NCI-H82 treated with DMSO at 0.1 percent for 48 hours (cell line): ENCODE results near the gene DGKI.

Experiments
- DNase-seq: peaks from one replicate; lab custom pipeline; 2025; ENCODE audit not compliant: unreplicated experiment; lab: John Stamatoyannopoulos, UW

DGKI gene

DNA sequence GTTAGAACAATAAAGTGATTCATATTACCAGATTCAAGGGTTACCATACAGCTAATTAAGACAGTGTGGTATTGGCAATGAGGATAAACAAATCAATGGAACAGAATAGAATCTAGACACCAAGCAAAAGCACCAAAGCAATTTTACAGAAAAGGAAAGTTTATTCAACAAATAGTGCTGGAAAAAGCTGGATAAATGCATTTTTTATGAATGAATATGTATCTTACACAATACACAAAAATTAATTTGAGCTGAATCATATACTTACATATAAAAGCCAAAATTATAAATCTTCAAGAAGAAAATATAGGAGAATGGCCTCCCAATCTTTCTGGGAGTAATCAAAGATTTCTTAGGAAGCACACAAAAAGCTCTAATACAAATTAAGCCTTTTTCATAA is 282.8 kb downstream of the DGKI start:
- DNase-seq: no peak

- DNase-seq: no peak
Measured at GRCh38 chr7:137547485-137547884, 299.3 kb downstream of the DGKI start.

DNA sequence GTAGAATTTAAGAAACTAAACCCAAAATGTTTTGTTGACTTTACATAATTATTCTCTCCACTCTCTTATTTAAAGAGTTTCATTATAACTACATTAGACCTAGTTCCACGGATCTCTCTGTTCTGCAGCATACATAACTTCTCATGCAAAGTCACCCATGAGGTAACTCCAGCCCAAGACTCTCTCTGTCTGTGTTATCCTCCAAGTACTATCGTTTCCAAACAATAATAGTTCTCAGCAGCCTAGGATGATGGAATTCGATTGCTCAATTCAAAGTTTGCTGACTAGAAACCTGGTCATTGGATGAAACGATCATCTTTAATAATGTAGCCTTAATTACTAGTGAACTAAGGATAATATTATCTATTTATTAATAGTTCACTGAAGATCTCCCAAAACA is 300.1 kb downstream of the DGKI start:
- DNase-seq: no peak

- DNase-seq: no peak
Measured at GRCh38 chr7:137546009-137546408, 300.8 kb downstream of the DGKI start.

GRCh38 chr7:137545059-137545716 is 301.6 kb downstream of the DGKI start:
- DNase-seq: no peak

GRCh38 chr7:137544453-137545058 is 302.2 kb downstream of the DGKI start:
- no peak for DNase-seq

DNA sequence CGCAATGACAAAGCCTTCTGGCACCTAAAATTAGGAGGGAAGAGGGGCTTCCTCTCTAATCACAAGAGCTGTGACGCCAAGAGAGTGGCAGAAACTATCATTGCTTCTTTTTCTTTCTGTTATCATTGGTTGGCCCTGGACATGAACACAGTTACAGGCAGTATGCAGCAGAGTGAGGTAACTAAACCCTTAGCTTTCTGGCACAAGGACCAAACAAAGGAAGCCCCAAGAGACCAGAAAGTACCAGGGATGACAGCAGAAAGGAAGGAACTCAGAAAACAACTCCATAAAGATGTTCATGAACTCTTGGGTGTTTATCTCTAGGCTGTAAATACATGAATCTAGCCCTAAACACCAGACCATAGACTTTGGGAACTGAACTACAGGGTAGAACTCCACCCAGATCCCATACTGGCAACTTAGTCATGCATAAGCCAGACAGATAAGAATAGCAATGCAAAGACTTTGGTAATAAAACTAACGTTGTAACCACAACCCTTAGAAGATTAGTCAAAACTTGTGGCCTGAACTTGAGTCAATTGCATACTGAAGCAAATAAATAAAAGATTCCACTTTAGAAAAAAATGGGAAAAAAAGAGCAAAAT is 307.6 kb downstream of the DGKI start:
- no peak for DNase-seq

DNA sequence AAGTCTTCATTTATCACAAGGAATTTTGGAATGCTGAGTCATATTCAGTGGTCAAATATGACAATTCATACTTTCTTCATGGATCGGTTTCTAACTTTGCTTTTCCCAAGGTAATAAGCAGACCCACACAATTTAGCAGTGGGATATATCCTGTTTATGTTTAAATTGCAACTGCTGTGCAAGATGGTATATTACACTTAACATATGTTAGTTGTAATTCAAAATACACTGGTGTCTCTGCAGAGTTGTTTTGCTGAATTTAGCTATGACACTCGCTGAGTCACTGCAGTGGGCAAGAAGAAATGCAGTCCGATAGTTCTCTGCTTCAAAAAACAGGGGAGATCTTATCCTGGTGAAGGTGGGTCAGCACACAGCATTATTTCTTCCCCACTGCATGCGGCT is 308.4 kb downstream of the DGKI start:
- no peak for DNase-seq

GRCh38 chr7:137535579-137535978 is 311.2 kb downstream of the DGKI start:
- no peak for DNase-seq

GRCh38 chr7:137531671-137532070 is 315.1 kb downstream of the DGKI start:
- DNase-seq: no peak

DNA sequence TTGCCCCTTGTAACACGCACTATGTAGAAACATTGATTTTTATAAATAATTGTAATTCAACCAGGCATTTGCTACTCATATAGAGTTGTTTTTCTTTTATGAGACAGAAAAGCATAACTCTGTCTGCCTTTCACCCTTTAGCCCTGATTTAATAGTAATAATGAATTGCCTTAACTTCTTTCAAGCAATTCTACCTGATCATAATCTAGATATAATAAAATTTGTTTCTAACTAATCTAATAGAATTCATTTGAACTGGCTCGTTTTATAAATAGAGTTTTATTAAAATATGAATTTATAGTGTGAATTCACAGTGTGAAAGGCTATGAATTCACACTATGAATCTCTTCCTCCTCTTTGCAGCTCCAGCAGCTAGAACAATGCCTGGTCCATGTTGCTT is 319.1 kb downstream of the DGKI start:
- no peak for DNase-seq

- DNase-seq: no peak
Measured at GRCh38 chr7:137523171-137523570, 323.6 kb downstream of the DGKI start.

- DNase-seq: no peak
Measured at GRCh38 chr7:137521451-137521850, 325.3 kb downstream of the DGKI start.

GRCh38 chr7:137519947-137520346 is 326.8 kb downstream of the DGKI start:
- no peak for DNase-seq

- DNase-seq: no peak
Measured at GRCh38 chr7:137519181-137519691, 327.5 kb downstream of the DGKI start.

DNA sequence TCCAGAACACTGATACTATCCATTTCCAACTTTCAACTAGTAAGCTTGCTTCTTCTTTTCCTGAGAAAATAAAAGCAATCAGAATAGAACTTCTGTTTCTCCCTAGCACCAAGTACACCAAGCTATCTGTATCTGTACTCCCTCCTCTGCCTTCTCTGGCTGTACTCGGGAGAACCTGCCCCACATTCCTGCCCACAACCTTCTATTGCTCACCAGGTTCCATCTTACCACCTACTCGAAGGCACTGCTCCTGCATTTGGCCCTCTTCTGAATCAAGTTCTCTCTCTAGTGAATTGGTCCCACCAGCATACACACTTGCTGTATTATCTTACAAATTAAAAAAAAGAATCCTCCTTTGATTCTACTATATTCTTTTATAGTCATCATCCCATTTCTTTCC is 333.7 kb downstream of the DGKI start:
- no peak for DNase-seq

- DNase-seq: no peak
Measured at GRCh38 chr7:137507096-137507495, 339.7 kb downstream of the DGKI start.

DNA sequence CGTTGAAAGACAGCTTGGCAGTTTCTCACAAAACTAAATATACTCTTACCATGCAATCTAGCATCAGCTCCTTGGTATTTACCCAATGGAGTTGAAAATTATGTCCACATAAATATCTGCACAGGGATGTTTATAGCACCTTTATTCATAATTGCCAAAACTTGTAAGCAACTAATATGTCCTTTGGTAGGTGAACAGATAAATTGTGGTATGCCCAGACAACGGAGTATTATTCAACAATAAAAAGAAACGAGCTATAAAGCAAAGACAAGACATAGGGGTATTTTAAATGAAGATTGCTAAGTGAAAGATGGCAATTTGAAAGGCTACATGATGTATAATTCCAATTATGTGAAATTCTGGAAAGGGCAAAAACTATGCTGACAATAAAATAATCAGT is 340.7 kb downstream of the DGKI start:
- no peak for DNase-seq

DNA sequence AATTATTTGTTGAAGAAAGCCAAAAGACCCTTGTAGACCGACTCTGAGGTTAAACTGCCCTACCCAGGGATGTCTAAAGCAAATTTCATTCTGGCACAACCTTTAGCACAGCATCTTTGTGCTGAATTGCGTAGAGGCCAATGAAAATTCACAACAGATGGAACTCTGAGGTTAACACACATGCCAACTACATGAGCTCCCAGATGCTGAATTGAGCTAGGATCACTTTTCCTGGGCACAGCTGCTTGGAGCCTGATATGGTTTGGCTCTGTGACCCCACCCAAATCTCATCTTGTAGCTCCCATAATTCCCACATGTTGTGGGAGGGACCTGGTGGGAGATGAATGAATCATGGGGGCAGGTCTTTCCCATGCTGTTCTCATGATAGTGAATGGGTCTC is 345.2 kb downstream of the DGKI start:
- no peak for DNase-seq

DNA sequence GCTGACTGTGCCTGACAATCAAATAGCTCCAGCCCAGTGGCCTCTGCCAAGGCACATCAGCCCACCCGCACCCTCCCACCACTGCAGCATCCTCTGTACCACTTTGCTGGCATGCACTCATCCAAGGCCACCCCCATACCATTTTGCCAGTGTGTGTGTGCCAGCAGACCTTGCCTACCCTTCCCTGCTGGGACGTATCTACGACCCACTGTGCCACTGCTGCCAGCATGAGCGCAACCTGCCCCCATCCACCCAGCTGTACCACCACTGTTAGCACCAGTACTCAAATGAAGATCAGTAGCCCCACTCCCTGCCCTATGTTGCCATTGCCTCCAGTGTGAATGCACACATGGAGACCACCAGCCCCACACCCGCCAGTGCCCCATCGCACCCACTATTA is 353.9 kb downstream of the DGKI start:
- DNase-seq: no peak

- no peak for DNase-seq
Measured at GRCh38 chr7:137489880-137490279, 356.9 kb downstream of the DGKI start.

GRCh38 chr7:137488038-137488437 is 358.7 kb downstream of the DGKI start:
- DNase-seq: no peak
